GM12878 (cell line): ENCODE data around the gene GFRA1. TPM values are rescaled to one million over a fixed set of nuclear protein-coding genes. Genes with fewer than 3 reads are reported as not detected.

Experiments used
- ATAC-seq: fragments of 200-7000 bp; cut with Tn5 transposase; 3 replicates; pipeline ENCODE4 v1.9.1; 2020; ENCODE audit warnings: mild to moderate bottlenecking, moderate library complexity
- BruUV-seq: library from RNA; stranded (reverse); fragments of 400-500 nt; replicated peaks from 2 replicates; lab custom pipeline; 2021; lab: Mats Ljungman, UMichigan
- CTCF ChIA-PET: fragments of 300-600 bp; sonication (Branson Sonifier 250); formaldehyde crosslinking; extraction: SDS; loops from one replicate; lab custom pipeline; 2021; ENCODE audit warnings: inconsistent platforms; lab: Yijun Ruan, JAX
- POLR2A ChIA-PET: fragments of 350-600 bp; formaldehyde crosslinking; extraction: SDS; loops from one replicate; lab custom pipeline; 2021; ENCODE audit warnings: inconsistent platforms; lab: Charles Lee
- RAD21 ChIA-PET: fragments of 300-600 bp; sonication (Branson Sonifier 250); formaldehyde crosslinking; loops from one replicate; lab custom pipeline; 2023; ENCODE audit warnings: antibody characterized with exemption; ENCODE audit not compliant: unreplicated experiment; lab: Charles Lee
- SMC1A ChIA-PET: fragments of 300-600 bp; sonication (Branson Sonifier 250); formaldehyde crosslinking; loops from one replicate; lab custom pipeline; 2023; ENCODE audit not compliant: unreplicated experiment, uncharacterized antibody; lab: Charles Lee
- DNase-seq: peaks from one replicate; pipeline ENCODE4 v3.0.0-alpha.2; 2011; ENCODE audit warnings: low read depth, low spot score
- FAIRE-seq: peaks from 3 replicates; lab custom pipeline; 2011; peaks lifted over from hg19 to GRCh38; lab: Jason Lieb, UNC
- H2AFZ ChIP-seq: 2 replicates; pipeline ENCODE4 v1.6.0; 2011; ENCODE audit warnings: low read depth, low read length, control low read depth; ENCODE audit not compliant: control insufficient read depth
- H3K27ac ChIP-seq: 2 replicates; pipeline ENCODE4 v1.5.1; 2011; ENCODE audit warnings: control low read depth; ENCODE audit not compliant: control insufficient read depth, insufficient read depth
- H3K27me3 ChIP-seq, 2 experiments: replicated peaks in 1 of 2; 2 replicates each; pipeline versions ENCODE4 v1.6.0 to v1.6.1; 2011; ENCODE audit warnings: low read length in 1 of 2; ENCODE audit not compliant: control insufficient read depth in 2 of 2, insufficient read depth in 2 of 2
- H3K36me3 ChIP-seq, 2 experiments: 2 replicates each; pipeline ENCODE4 v1.5.1; 2011; ENCODE audit warnings: low read length in 1 of 2; ENCODE audit not compliant: control insufficient read depth in 2 of 2, insufficient read depth in 2 of 2
- H3K4me1 ChIP-seq: 2 replicates; pipeline ENCODE4 v1.6.1; 2011; ENCODE audit warnings: mild to moderate bottlenecking, low read length, moderate library complexity, mixed read lengths; ENCODE audit not compliant: control insufficient read depth, insufficient read depth
- H3K4me2 ChIP-seq: 2 replicates; pipeline ENCODE4 v1.6.0; 2011; ENCODE audit warnings: control low read depth; ENCODE audit not compliant: control insufficient read depth, insufficient read depth
- H3K4me3 ChIP-seq: fragments of 200-600 bp; sonication (generic); 2 replicates; pipeline ENCODE4 v1.5.1; 2016
- H3K79me2 ChIP-seq: 2 replicates; pipeline ENCODE4 v1.6.0; 2011; ENCODE audit warnings: low read length; ENCODE audit not compliant: control insufficient read depth, insufficient read depth
- H3K9ac ChIP-seq: 2 replicates; pipeline ENCODE4 v1.8.0; 2011; ENCODE audit warnings: low read length, control low read depth, mixed read lengths; ENCODE audit not compliant: control insufficient read depth, insufficient read depth
- H3K9me3 ChIP-seq: replicated peaks from 3 replicates; pipeline ENCODE4 v1.5.1; 2011; ENCODE audit warnings: mild to moderate bottlenecking, low read length; ENCODE audit not compliant: control insufficient read depth, insufficient read depth
- H4K20me1 ChIP-seq: 2 replicates; pipeline ENCODE4 v1.6.0; 2011; ENCODE audit not compliant: control insufficient read depth, insufficient read depth
- ATF7 ChIP-seq: fragments of 450-650 bp; IDR thresholded peaks from 2 replicates; pipeline ENCODE4 v1.6.1; 2016; ENCODE audit warnings: low read depth, mild to moderate bottlenecking
- CEBPZ ChIP-seq: fragments of 150-350 bp; IDR thresholded peaks from 2 replicates; pipeline ENCODE4 v1.6.1; 2016; ENCODE audit warnings: low read depth, low read length
- CREB1 ChIP-seq: IDR thresholded peaks from 2 replicates; pipeline ENCODE4 v1.6.1; 2012; ENCODE audit warnings: low read depth, mild to moderate bottlenecking, inconsistent platforms
- FOXM1 ChIP-seq: IDR thresholded peaks from 2 replicates; pipeline ENCODE4 v1.6.1; 2012; ENCODE audit warnings: low read depth, mild to moderate bottlenecking, inconsistent platforms, low read length, moderate library complexity
- IRF4 ChIP-seq: IDR thresholded peaks from 2 replicates; pipeline ENCODE4 v1.6.1; 2011; ENCODE audit warnings: low read depth, low read length
- MEF2A ChIP-seq: IDR thresholded peaks from 2 replicates; pipeline ENCODE4 v1.6.1; 2011; ENCODE audit warnings: low read depth, mild to moderate bottlenecking, low read length, moderate library complexity; ENCODE audit not compliant: insufficient read depth
- RB1 ChIP-seq: fragments of 450-650 bp; formaldehyde crosslinking; IDR thresholded peaks from 2 replicates; pipeline ENCODE4 v1.6.1; 2017; ENCODE audit warnings: mild to moderate bottlenecking, borderline replicate concordance
- RBBP5 ChIP-seq: fragments of 200-600 bp; sonication (generic); conservative IDR thresholded peaks from 2 replicates; pipeline ENCODE4 v1.6.1; 2016
- REST ChIP-seq: IDR thresholded peaks from 2 replicates; pipeline ENCODE4 v1.6.1; 2012; ENCODE audit warnings: mild to moderate bottlenecking, low read depth, low read length
- SUZ12 ChIP-seq: fragments of 200-600 bp; sonication (generic); IDR thresholded peaks from one replicate; pipeline ENCODE4 v1.6.1; 2018; ENCODE audit warnings: antibody characterized with exemption, mild to moderate bottlenecking; ENCODE audit not compliant: unreplicated experiment
- ZNF622 ChIP-seq: fragments of 450-650 bp; IDR thresholded peaks from 2 replicates; pipeline ENCODE4 v1.6.1; 2017; ENCODE audit warnings: mild to moderate bottlenecking, inconsistent platforms
- WGBS: methylation state at CpG from one replicate; pipeline ENCODE4 v1.1.6; 2016; ENCODE audit warnings: low lambda C conversion rate; ENCODE audit not compliant: insufficient replicate concordance, insufficient coverage; ENCODE audit errors: missing lambda C conversion rate; 5-methylcytosine and 5-hydroxymethylcytosine counted together
- in situ Hi-C: fragments of 300-500 bp; cut with MboI; formaldehyde crosslinking; loops from 9 replicates; pipeline ENCODE4 v1.14.3; 2018; ENCODE audit warnings: mixed read lengths
- intact Hi-C: fragments of 100-400 bp; cut with micrococcal nuclease; formaldehyde crosslinking; loops from one replicate; pipeline ENCODE4 v1.14.2; 2022; ENCODE audit not compliant: unreplicated experiment
- polyA plus RNA-seq, 11 experiments: library from polyadenylated mRNA; depleted of rRNA in 4 of 11; unstranded in 6 of 11; stranded (reverse) in 5 of 11; fragments of >200 nt; fragmentation: Nextera tagmentation in 4 of 11; fragmentation: Illumina TruSeq in 1 of 11; extraction: Ambion mirVana in 4 of 11; extraction: Trizol in 1 of 11; gene quantifications; 1 replicate in 1 of 11; 2 replicates in 10 of 11; pipeline versions ENCODE4 v1.2.1 to v1.2.3, GENCODE V29; 2011 to 2016; ENCODE audit warnings: inconsistent platforms in 2 of 11, missing spikeins in 2 of 11, low read depth in 1 of 11
- total RNA-seq, 4 experiments: library from RNA; depleted of rRNA in 3 of 4; stranded (reverse); fragments of >200 nt in 3 of 4; fragmentation: Illumina TruSeq in 1 of 4; extraction: Trizol in 1 of 4; gene quantifications; 2 replicates each; pipeline versions ENCODE4 v1.2.1 to v1.2.3, GENCODE V29; 2013 to 2021

GFRA1 gene
- total and polyA plus RNA-seq, 10 of the 15 experiments (the other 5 are each of a cell fraction or from before 2014, with no cell fraction given) = 0.05 to 0.19 TPM; not detected in 8

GRCh38 chr10:116026315-116026714, 246.7 kb downstream of the GFRA1 start:
- TF ChIP-seq REST (no peak), SUZ12 (no peak), ZNF622 (no peak), ATF7 (no peak), RBBP5 (no peak), CREB1 (no peak), RB1 (no peak), FOXM1 (no peak), MEF2A (no peak), CEBPZ (no peak), IRF4 (no peak)
- in situ Hi-C loops (no loop called here), intact Hi-C loops (no loop called here)
- ChIA-PET RAD21 (no interaction called here), CTCF (no interaction called here), SMC1A (no interaction called here), POLR2A (no interaction called here)
- WGBS = 41% methylated on average over 1 of the region's 1 CpG
- H2AFZ ChIP-seq = no peak overlapping the region
- no TSS peak for BruUV-seq
- no peaks in the 10 kb centered on the region for H3K36me3 ChIP-seq
- H3K27ac ChIP-seq = no peak overlapping the region
- H3K9ac ChIP-seq = no peak overlapping the region
- H4K20me1 ChIP-seq = no peaks in the 10 kb centered on the region
- no peak overlapping the region for H3K4me2 ChIP-seq
- no peaks in the 10 kb centered on the region for H3K4me1 ChIP-seq
- DNase-seq = no peak
- no peaks in the 10 kb centered on the region for H3K27me3 ChIP-seq
- H3K9me3 ChIP-seq = no peaks in the 10 kb centered on the region
- no peak for FAIRE-seq
- no peak overlapping the region for H3K4me3 ChIP-seq
- no peak for ATAC-seq
- no peaks in the 10 kb centered on the region for H3K79me2 ChIP-seq
